ENCODE data around the gene VEZT.

- TF ChIP-seq TAF1 (IDR thresholded peaks at IDR 0.05; ENCODE audit: borderline replicate concordance, low read depth, low read length) (no peak), GATA2 (CRISPR knock-in tag; IDR thresholded peaks at IDR 0.05) (no peak), EP300 (IDR thresholded peaks at IDR 0.05; ENCODE audit: borderline replicate concordance in 1 of 2, low read depth in 1 of 2, low read length in 1 of 2) (no peak), RAD21 (IDR thresholded peaks at IDR 0.05; ENCODE audit: low read length) (no peak), CTCF (IDR thresholded peaks at IDR 0.05) (no peak), JUND (IDR thresholded peaks at IDR 0.05) (no peak), MAX (IDR thresholded peaks at IDR 0.05; ENCODE audit: low read depth) (no peak)
Observed at GRCh38 chr12:95323212-95323611, 105.6 kb downstream of the VEZT start.
